GM18870 (cell line): ENCODE data around the gene TAF3.
"Not testable (repeated sequence)": the region's sequence is repeated elsewhere in the genome, so short reads cannot be mapped to it uniquely, and the experiment has no call there.

Experiments used
- ATAC-seq: cut with Tn5 transposase; IDR thresholded peaks from one replicate; pipeline ENCODE4 v1.9.1; 2021; ENCODE audit warnings: moderate library complexity; ENCODE audit not compliant: unreplicated experiment

Gene TAF3

GRCh38 chr10:7818295-7819120 is at the start of gene TAF3:
TAF3 (plus strand) TSS chr10:7818505; CDS start chr10:7818710, 205 bp downstream.
- ATAC-seq: peak; percentile 79

GRCh38 chr10:7773845-7774801 is 44.2 kb upstream of the TAF3 start:
- no peak for ATAC-seq

DNA sequence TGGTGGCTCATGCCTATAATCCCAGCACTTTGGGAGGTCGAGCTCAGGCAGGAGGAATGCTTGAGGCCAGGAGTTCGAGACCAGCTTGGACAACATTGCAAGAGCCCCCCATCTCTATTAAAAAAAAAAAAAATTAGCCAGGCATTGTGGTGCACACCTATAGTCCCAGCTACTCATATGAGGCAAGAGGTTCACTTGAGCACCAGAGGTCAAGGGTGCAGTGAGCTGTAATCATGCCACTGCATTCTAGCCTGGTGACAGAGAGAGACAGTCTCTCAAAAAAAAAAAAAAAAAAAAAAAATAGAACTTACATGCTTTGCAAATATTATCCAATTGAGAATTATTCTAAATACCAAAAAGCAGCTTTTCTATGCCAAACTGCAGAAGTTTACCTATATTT is 41.5 kb upstream of the TAF3 start:
- no peak for ATAC-seq

DNA sequence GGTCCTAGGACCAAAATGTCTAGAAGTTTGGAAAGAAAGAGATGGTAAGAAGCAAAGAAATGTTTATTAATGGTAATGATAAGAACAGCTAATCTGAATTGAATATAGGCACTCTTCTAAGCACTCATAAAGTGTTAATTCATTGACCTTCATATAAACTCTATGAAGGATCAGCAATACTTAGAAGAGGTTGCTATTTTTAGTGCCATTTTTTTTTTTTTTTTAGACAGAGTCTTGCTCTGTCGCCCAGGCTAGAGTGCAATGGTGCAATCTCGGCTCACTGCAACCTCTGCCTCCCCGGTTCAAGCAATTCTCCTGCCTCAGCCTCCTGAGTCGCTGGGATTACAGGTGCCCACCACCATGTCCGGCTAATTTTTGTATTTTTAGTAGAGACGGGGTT is 36.1 kb upstream of the TAF3 start:
- not testable (repeated sequence) for ATAC-seq

DNA sequence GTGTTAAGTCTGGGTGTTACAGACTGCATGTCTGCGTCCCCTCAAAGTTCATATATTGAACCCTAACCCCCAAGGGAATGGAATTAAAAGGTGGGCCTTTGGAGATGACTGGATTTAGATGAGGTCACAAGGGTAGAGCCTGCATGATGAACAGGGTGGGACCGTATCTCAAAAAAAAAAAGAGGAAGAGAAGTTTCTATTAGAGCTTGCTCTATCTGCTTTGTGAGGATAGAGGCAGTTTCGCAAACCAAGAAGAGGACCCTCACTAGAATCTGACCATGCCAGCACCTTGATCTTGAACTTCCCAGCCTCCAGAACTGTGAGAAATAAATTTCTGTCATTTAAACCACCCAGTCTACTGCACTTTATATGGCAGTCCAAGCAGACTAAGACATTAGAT is 31.9 kb upstream of the TAF3 start:
- no peak for ATAC-seq

DNA sequence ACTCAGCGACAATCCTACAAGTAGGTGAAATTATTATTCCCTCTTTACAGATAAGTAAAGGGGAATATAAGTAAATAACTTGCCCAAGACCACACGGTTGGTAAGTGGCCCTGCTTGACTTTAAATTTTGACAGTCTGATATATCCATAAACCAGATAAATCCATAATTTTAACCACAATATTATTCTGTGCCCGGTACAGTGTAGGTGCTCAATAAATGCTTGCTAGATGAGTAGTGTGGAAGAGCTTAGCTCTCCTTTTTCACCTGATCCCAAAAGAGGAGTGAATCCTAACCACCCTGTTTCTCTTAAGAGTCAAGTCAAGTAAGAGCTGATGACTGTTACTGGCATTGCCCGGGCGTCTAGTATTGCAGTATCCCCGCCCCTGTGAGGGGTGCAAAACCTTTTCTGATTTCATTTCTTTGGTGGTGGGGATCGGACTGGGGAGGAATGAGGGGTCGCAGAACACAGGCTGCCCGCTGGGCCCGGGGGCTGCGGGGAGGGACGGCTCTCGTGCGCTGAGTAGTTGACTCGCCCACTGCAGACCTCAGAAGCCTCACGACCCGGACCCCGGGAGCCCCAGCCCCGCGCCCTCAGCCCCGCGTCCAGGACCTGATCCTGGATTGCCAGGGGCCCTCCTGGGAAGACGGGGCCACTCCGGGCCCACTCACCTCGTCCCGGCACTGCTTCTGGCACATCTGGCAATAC is 31.0 kb upstream of the TAF3 start:
- ATAC-seq: no peak

GRCh38 chr10:7787857-7788638 is 30.3 kb upstream of the TAF3 start, which contains the start of the genes ATP5F1C and KIN:
ATP5F1C (plus strand) TSS chr10:7788177; CDS start chr10:7788208, 31 bp downstream.
KIN (minus strand) TSS chr10:7787993; CDS start chr10:7787933, 60 bp downstream.
- ATAC-seq: peak; percentile 91

DNA sequence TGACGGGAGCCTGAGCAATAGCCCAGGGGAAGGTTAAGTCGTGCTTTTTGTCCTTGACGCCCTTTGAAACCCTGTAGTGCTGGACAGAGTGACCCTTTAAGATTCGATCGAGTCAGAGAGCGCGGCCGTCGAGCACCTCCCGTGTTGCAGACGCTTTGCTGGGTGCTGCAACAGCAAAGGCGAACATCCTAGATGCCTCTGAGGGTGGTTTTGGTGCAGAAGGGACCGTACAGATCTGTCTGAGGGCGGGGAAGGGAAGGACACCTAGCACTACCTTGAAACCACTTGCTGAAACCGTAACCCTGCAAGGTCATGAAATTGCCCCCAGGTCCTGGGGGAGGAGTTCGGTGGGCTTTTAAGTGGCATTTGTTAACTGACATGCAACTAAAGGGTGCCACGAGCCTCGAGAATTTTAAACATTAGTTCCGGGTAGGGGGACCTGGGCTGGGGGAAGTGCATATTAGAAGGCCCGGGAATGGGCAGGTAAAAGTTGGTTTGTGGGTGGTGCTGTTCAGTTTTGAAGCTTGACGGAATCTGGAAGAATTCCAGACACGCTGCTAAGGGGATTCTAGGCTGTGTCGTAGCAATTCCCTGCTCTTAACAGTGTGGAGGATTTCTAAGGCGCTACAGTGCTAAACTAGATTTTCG is 29.5 kb upstream of the TAF3 start:
- peak; percentile 12 for ATAC-seq

- no peak for ATAC-seq
These were observed 28.9 kb upstream of the TAF3 start for GRCh38 chr10:7789390-7789789.

- no peak for ATAC-seq
These were observed 25.8 kb upstream of the TAF3 start for GRCh38 chr10:7792541-7792940.

- ATAC-seq: no peak
These were observed 23.9 kb upstream of the TAF3 start for GRCh38 chr10:7794251-7795026.

GRCh38 chr10:7795605-7796004 is 22.7 kb upstream of the TAF3 start:
- no peak for ATAC-seq

DNA sequence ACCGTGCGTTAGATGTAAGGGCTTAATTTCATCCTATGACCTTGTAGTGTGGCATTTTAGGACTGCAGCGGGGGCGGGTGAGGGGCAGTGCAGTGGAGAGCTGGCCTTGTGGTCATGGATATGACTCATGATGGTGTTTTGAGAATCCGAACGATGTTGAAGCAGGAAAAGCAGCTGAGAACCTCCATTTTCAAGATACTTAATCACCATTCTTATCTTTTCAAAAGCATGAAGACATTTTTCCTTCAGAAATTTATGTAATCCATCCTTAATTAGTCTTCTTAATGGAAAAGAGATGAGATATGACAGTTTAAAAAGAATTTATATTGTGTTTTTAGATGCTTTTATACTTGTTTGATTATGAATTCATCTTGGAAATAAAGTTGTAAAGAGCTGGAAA is 20.7 kb upstream of the TAF3 start:
- no peak for ATAC-seq

DNA sequence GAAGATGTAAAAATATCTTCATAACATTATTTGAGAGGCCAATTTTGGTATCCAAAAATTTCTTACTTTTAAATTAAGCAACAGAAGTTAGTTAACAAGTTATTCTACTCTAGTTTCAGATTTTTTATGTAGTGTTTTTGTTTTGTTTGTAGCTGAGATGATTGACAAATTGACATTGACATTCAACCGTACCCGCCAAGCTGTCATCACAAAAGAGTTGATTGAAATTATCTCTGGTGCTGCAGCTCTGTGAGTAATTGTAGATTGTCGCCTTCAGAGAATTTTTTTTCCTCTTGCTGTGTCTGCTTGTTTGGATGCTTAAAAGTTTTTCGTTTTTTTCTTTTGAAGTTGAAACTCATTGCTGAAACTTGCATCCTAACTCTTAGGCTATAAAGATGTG is 15.7 kb upstream of the TAF3 start:
- ATAC-seq: no peak

DNA sequence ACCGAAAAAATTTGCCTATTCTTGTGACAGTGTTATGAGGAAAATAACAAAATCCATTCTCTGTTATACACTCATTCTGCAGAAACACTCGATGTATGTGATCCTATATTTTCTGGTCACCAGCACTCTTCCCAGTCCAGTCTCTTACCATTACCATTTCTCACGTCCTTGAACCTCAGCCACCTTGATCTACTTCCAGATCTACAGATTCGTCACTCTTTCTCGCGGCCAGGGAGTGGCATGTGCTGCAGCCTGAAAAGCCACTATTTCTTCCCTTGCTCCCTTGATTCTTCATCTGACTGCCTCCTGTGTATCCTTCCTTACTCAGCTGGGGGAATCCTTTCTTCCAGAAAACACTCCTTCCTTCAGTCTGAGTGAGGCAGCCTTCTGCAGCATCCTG is 14.1 kb upstream of the TAF3 start:
- no peak for ATAC-seq

DNA sequence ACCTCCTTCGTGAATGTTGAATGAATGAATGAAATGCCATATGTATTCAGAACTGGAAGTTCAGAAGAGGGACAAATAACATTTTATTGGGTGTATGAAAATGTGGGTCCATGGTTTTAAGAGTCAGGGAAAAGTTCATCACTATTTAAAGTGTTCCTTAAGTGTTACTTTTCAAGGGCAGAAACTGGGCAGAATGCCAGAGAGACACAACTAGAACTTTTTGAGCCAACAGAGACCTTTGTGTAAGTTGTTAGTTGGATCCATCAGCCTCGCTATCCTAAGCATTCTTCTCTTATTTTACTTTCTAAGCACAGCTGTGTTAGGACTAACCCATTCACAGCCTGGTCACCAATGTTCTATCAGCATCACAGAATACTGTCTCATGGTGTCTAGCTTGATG is 13.6 kb upstream of the TAF3 start:
- no peak for ATAC-seq

DNA sequence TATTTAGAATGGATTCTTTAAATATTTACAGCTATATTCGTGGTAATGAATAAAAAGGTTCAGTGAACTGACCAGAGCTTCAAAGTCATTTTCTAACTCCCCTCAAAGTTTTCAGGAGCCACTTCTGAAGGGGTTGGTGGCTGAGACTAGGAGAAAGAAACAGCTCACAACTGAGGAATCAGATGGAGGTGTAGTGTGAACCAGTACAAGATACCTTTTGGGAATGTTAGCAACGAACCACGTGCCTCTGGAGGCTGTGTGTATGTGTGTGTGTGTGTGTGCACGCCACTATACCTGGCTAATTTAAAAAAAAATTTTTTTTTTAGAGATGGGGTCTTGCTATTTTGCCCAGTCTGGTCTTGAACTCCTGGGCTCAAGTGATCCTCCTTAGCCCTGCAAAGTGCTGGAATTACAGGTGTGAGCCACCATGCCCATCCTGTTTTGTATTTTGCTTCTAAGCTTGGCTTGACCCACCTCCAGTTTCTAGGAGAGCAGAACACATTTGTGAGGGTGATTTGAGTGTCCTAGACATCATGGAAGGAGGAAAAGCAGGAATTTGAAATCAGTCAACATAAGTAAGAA is 9.5 kb upstream of the TAF3 start:
- no peak for ATAC-seq

- no peak for ATAC-seq
These were observed 7.9 kb upstream of the TAF3 start for GRCh38 chr10:7810443-7810842.

GRCh38 chr10:7811000-7811399 is 7.3 kb upstream of the TAF3 start:
- no peak for ATAC-seq
